ENCODE measurements around the gene ADAMTS10.
"Not testable (repeated sequence)": the region's sequence is repeated elsewhere in the genome, so short reads cannot be mapped to it uniquely, and the experiment has no call there.

ADAMTS10 gene

GRCh38 chr19:8610041-8610935, at the start of gene ADAMTS10:
ADAMTS10 (minus strand) TSS chr19:8610715; CDS start chr19:8605710, 5,005 bp downstream.
- DNase-seq (ENCODE audit: low read depth), result no peak

- no peak for DNase-seq (ENCODE audit: low read depth)
These were observed 49.4 kb upstream of the ADAMTS10 start for GRCh38 chr19:8659905-8660304.

GRCh38 chr19:8657869-8658268, 47.4 kb upstream of the ADAMTS10 start:
- DNase-seq (ENCODE audit: low read depth), result no peak

GRCh38 chr19:8655340-8655709, 44.8 kb upstream of the ADAMTS10 start:
- DNase-seq (ENCODE audit: low read depth), result no peak

GRCh38 chr19:8654591-8655339, 44.2 kb upstream of the ADAMTS10 start:
- DNase-seq (ENCODE audit: low read depth), result no peak

- DNase-seq (ENCODE audit: low read depth), result no peak
These were observed 37.7 kb upstream of the ADAMTS10 start for GRCh38 chr19:8648240-8648639.

GRCh38 chr19:8643860-8644653, 33.5 kb upstream of the ADAMTS10 start:
- no peak for DNase-seq (ENCODE audit: low read depth)

GRCh38 chr19:8642561-8642960, 32.0 kb upstream of the ADAMTS10 start:
- DNase-seq (ENCODE audit: low read depth), result no peak

GRCh38 chr19:8641908-8642547, 31.5 kb upstream of the ADAMTS10 start:
- peak; percentile 41 for DNase-seq (ENCODE audit: low read depth)

GRCh38 chr19:8641221-8641907, 30.8 kb upstream of the ADAMTS10 start:
- DNase-seq (ENCODE audit: low read depth), result no peak

- DNase-seq (ENCODE audit: low read depth), result no peak
These were observed 30.0 kb upstream of the ADAMTS10 start for GRCh38 chr19:8640402-8641004.

GRCh38 chr19:8639821-8640401, 29.4 kb upstream of the ADAMTS10 start:
- DNase-seq (ENCODE audit: low read depth), result no peak

- no peak for DNase-seq (ENCODE audit: low read depth)
These were observed 27.6 kb upstream of the ADAMTS10 start for GRCh38 chr19:8638078-8638619.

GRCh38 chr19:8637070-8637469, 26.6 kb upstream of the ADAMTS10 start:
- DNase-seq (ENCODE audit: low read depth), result not testable (repeated sequence)

GRCh38 chr19:8635422-8635821, 24.9 kb upstream of the ADAMTS10 start:
- DNase-seq (ENCODE audit: low read depth), result no peak

- DNase-seq (ENCODE audit: low read depth), result no peak
These were observed 20.9 kb upstream of the ADAMTS10 start for GRCh38 chr19:8631425-8631819.

GRCh38 chr19:8630796-8631424, 20.4 kb upstream of the ADAMTS10 start:
- DNase-seq (ENCODE audit: low read depth), result no peak

GRCh38 chr19:8629996-8630683, 19.6 kb upstream of the ADAMTS10 start, which contains the start of gene NFILZ:
NFILZ (plus strand) TSS chr19:8630633; CDS start chr19:8676766, 46,133 bp downstream.
- no peak for DNase-seq (ENCODE audit: low read depth)

- DNase-seq (ENCODE audit: low read depth), result no peak
These were observed 18.7 kb upstream of the ADAMTS10 start for GRCh38 chr19:8629184-8629583.
